Measurements from ENCODE around the gene PARP12. TPM values are rescaled to one million over a fixed set of nuclear protein-coding genes. Genes with fewer than 3 reads are reported as not detected.

Gene PARP12
- polyA plus RNA-seq, 1 donor from 2014 or later = 30.8 TPM

- Mint-ChIP-seq H3K4me1 (peaks cover 0 to 2% (median 0%) of the 10 kb centered on the region in 3 donors), H3K27me3 (peaks cover 1% of the 10 kb centered on the region), H3K27ac (no peak overlapping the region), H3K9me3 (no peaks in the 10 kb centered on the region), H3K36me3 (peaks cover 6% of the 10 kb centered on the region), H3K4me3 (no peak overlapping the region)
Observed at GRCh38 chr7:140019606-140020005, 43.1 kb downstream of the PARP12 start.

- H3K4me1 Mint-ChIP-seq = peaks cover 0 to 2% (median 0%) of the 10 kb centered on the region in 3 donors
- H3K27me3 Mint-ChIP-seq = peaks cover 1% of the 10 kb centered on the region
- H3K36me3 Mint-ChIP-seq = peaks cover 6% of the 10 kb centered on the region
- no peaks in the 10 kb centered on the region for H3K9me3 Mint-ChIP-seq
- peak overlapping the region in 2 of 3 donors; percentile 28 to 57 for H3K27ac Mint-ChIP-seq
- no peak overlapping the region for H3K4me3 Mint-ChIP-seq
Observed at GRCh38 chr7:140019172-140019571, 43.6 kb downstream of the PARP12 start.

GRCh38 chr7:140018125-140019043 is 44.4 kb downstream of the PARP12 start:
- no peaks in the 10 kb centered on the region for H3K9me3 Mint-ChIP-seq
- peak overlapping the region in 2 of 3 donors; percentile 28 to 57 for H3K27ac Mint-ChIP-seq
- H3K4me1 Mint-ChIP-seq = peaks cover 0 to 2% (median 0%) of the 10 kb centered on the region in 3 donors
- H3K4me3 Mint-ChIP-seq = no peak overlapping the region
- H3K27me3 Mint-ChIP-seq = peaks cover 1% of the 10 kb centered on the region
- H3K36me3 Mint-ChIP-seq = peaks cover 5% of the 10 kb centered on the region

- H3K9me3 Mint-ChIP-seq = peaks cover 0 to 2% (median 0%) of the 10 kb centered on the region in 3 donors
- no peak overlapping the region for H3K27ac Mint-ChIP-seq
- peaks cover 1% of the 10 kb centered on the region for H3K27me3 Mint-ChIP-seq
- H3K36me3 Mint-ChIP-seq = peaks cover 5% of the 10 kb centered on the region
- no peak overlapping the region for H3K4me3 Mint-ChIP-seq
- H3K4me1 Mint-ChIP-seq = peaks cover 0 to 2% (median 0%) of the 10 kb centered on the region in 3 donors
Observed at GRCh38 chr7:140017543-140017942, 45.2 kb downstream of the PARP12 start.

GRCh38 chr7:140017034-140017433 is 45.7 kb downstream of the PARP12 start:
- H3K27ac Mint-ChIP-seq = no peak overlapping the region
- peaks cover 5% of the 10 kb centered on the region for H3K36me3 Mint-ChIP-seq
- H3K9me3 Mint-ChIP-seq = peaks cover 0 to 2% (median 0%) of the 10 kb centered on the region in 3 donors

GRCh38 chr7:140016540-140016939 is 46.2 kb downstream of the PARP12 start:
- Mint-ChIP-seq H3K9me3 (peaks cover 0 to 2% (median 0%) of the 10 kb centered on the region in 3 donors), H3K27ac (no peak overlapping the region), H3K4me3 (no peak overlapping the region), H3K27me3 (peaks cover 1% of the 10 kb centered on the region), H3K36me3 (peaks cover 5% of the 10 kb centered on the region), H3K4me1 (peaks cover 0 to 2% (median 0%) of the 10 kb centered on the region in 3 donors)

More at GRCh38 chr7:140017034-140017433, 45.7 kb downstream of the PARP12 start:
- Mint-ChIP-seq H3K4me1 (peaks cover 0 to 2% (median 0%) of the 10 kb centered on the region in 3 donors), H3K4me3 (no peak overlapping the region), H3K27me3 (peaks cover 1% of the 10 kb centered on the region)

- Mint-ChIP-seq H3K27ac (no peak overlapping the region), H3K4me3 (peak overlapping the region in 1 of 4 donors; percentile 72), H3K9me3 (peaks cover 0 to 2% (median 0%) of the 10 kb centered on the region in 3 donors), H3K4me1 (peaks cover 0 to 5% (median 0%) of the 10 kb centered on the region in 3 donors), H3K36me3 (peaks cover 8% of the 10 kb centered on the region), H3K27me3 (peaks cover 1% of the 10 kb centered on the region)
Observed at GRCh38 chr7:140015471-140015970, 47.2 kb downstream of the PARP12 start.

GRCh38 chr7:140014123-140014522 is 48.6 kb downstream of the PARP12 start:
- no peak overlapping the region for H3K4me3 Mint-ChIP-seq
- H3K27me3 Mint-ChIP-seq = peaks cover 1% of the 10 kb centered on the region
- peaks cover 8% of the 10 kb centered on the region for H3K36me3 Mint-ChIP-seq
- peaks cover 0 to 5% (median 0%) of the 10 kb centered on the region in 3 donors for H3K4me1 Mint-ChIP-seq
- peaks cover 0 to 2% (median 0%) of the 10 kb centered on the region in 3 donors for H3K9me3 Mint-ChIP-seq
- no peak overlapping the region for H3K27ac Mint-ChIP-seq

- Mint-ChIP-seq H3K4me1 (peaks cover 0 to 5% (median 0%) of the 10 kb centered on the region in 3 donors), H3K36me3 (peaks cover 8% of the 10 kb centered on the region), H3K4me3 (no peak overlapping the region), H3K27ac (no peak overlapping the region), H3K9me3 (peaks cover 0 to 2% (median 0%) of the 10 kb centered on the region in 3 donors), H3K27me3 (peaks cover 1% of the 10 kb centered on the region)
Observed at GRCh38 chr7:140013676-140014075, 49.1 kb downstream of the PARP12 start.

- Mint-ChIP-seq H3K4me3 (no peak overlapping the region), H3K27me3 (peaks cover 1% of the 10 kb centered on the region), H3K4me1 (peaks cover 0 to 3% (median 0%) of the 10 kb centered on the region in 3 donors), H3K36me3 (peaks cover 8% of the 10 kb centered on the region), H3K27ac (no peak overlapping the region), H3K9me3 (peaks cover 0 to 2% (median 0%) of the 10 kb centered on the region in 3 donors)
Observed at GRCh38 chr7:140010194-140010895, 52.4 kb downstream of the PARP12 start.

- Mint-ChIP-seq H3K4me3 (no peak overlapping the region), H3K9me3 (peaks cover 0 to 2% (median 0%) of the 10 kb centered on the region in 3 donors), H3K27ac (no peak overlapping the region), H3K27me3 (no peaks in the 10 kb centered on the region), H3K4me1 (peaks cover 0 to 3% (median 0%) of the 10 kb centered on the region in 3 donors), H3K36me3 (peaks cover 5% of the 10 kb centered on the region)
Observed at GRCh38 chr7:140009735-140010134, 53.0 kb downstream of the PARP12 start.

- peaks cover 5% of the 10 kb centered on the region for H3K36me3 Mint-ChIP-seq
- peaks cover 0 to 3% (median 0%) of the 10 kb centered on the region in 3 donors for H3K4me1 Mint-ChIP-seq
- no peak overlapping the region for H3K27ac Mint-ChIP-seq
- no peak overlapping the region for H3K4me3 Mint-ChIP-seq
- H3K9me3 Mint-ChIP-seq = peaks cover 0 to 2% (median 0%) of the 10 kb centered on the region in 3 donors
- no peaks in the 10 kb centered on the region for H3K27me3 Mint-ChIP-seq
Observed at GRCh38 chr7:140008755-140009610, 53.8 kb downstream of the PARP12 start.

GRCh38 chr7:140007051-140007690 is 55.6 kb downstream of the PARP12 start:
- Mint-ChIP-seq H3K27me3 (no peaks in the 10 kb centered on the region), H3K36me3 (peaks cover 3% of the 10 kb centered on the region), H3K4me3 (no peak overlapping the region), H3K4me1 (peaks cover 0 to 5% (median 2%) of the 10 kb centered on the region in 3 donors), H3K27ac (no peak overlapping the region), H3K9me3 (no peaks in the 10 kb centered on the region)

- Mint-ChIP-seq H3K27me3 (no peaks in the 10 kb centered on the region), H3K36me3 (peaks cover 3% of the 10 kb centered on the region), H3K9me3 (no peaks in the 10 kb centered on the region), H3K27ac (no peak overlapping the region), H3K4me3 (no peak overlapping the region), H3K4me1 (peaks cover 0 to 7% (median 2%) of the 10 kb centered on the region in 3 donors)
Observed at GRCh38 chr7:140006600-140006999, 56.2 kb downstream of the PARP12 start.

Data from IgD-negative memory B cell (primary cell).